HCT116 (cell line): ENCODE results near the gene CACNA1C. TPM values are rescaled to one million over a fixed set of nuclear protein-coding genes. Genes with fewer than 3 reads are reported as not detected.

Experiments used
- ATAC-seq: fragments of 200-7000 bp; cut with Tn5 transposase; 2 replicates; pipeline ENCODE4 v1.9.1; 2020; ENCODE audit warnings: mild to moderate bottlenecking, moderate library complexity
- BruUV-seq: library from RNA; stranded (reverse); fragments of 400-500 nt; replicated peaks from 2 replicates; lab custom pipeline; 2021; lab: Mats Ljungman, UMichigan
- CTCF ChIA-PET: fragments of 300-600 bp; sonication (Branson Sonifier 250); formaldehyde crosslinking; loops from one replicate; lab custom pipeline; 2021; ENCODE audit warnings: antibody characterized with exemption; lab: Charles Lee
- POLR2A ChIA-PET: fragments of 300-600, 350-600 bp; sonication (Branson Sonifier 250); formaldehyde crosslinking; loops from one replicate; lab custom pipeline; 2021; ENCODE audit warnings: antibody characterized with exemption; lab: Charles Lee
- RAD21 ChIA-PET, 2 experiments: fragments of 300-600 bp; sonication (Branson Sonifier 250); formaldehyde crosslinking; loops; one replicate each; lab custom pipeline; 2023; ENCODE audit warnings: low total read pairs in 2 of 2; ENCODE audit not compliant: uncharacterized antibody in 2 of 2, unreplicated experiment in 2 of 2, low non-redundant PET in 1 of 2; lab: Charles Lee
- DNase-seq: peaks from one replicate; pipeline ENCODE4 v3.0.0-alpha.2; 2010; ENCODE audit warnings: low read depth, low spot score
- H2AFZ ChIP-seq: fragments of 200-600 bp; shearing (Covaris generic), sonication (generic); 2 replicates; pipeline ENCODE4 v1.6.1; 2017; ENCODE audit warnings: low read depth, mixed run types, mixed read lengths, antibody characterized with exemption, low read length; ENCODE audit not compliant: poor library complexity, severe bottlenecking
- H3K27ac ChIP-seq: 2 replicates; pipeline ENCODE4 v1.5.1; 2012; ENCODE audit warnings: low read depth, low read length
- H3K27me3 ChIP-seq: fragments of 200-600 bp; sonication (generic); 2 replicates; pipeline ENCODE4 v1.6.1; 2016; ENCODE audit warnings: mixed run types, low read length, mixed read lengths; ENCODE audit not compliant: insufficient read depth
- H3K36me3 ChIP-seq, 2 experiments: fragments of 200-500 bp in 1 of 2; fragments of 200-600 bp in 1 of 2; sonication (Bioruptor generic) in 1 of 2; sonication (generic) in 1 of 2; 2 replicates each; pipeline versions ENCODE4 v1.5.1 to v1.6.1; 2014 to 2016; ENCODE audit warnings: low read length in 2 of 2, inconsistent platforms in 1 of 2, mixed read lengths in 1 of 2, mixed run types in 1 of 2; ENCODE audit not compliant: insufficient read depth in 2 of 2, control insufficient read depth in 1 of 2
- H3K4me1 ChIP-seq, 2 experiments: fragments of 200-600 bp in 1 of 2; sonication (generic) in 1 of 2; 2 replicates each; pipeline versions ENCODE4 v1.5.1 to v1.6.1; 2012 to 2017; ENCODE audit warnings: low read length in 2 of 2, inconsistent platforms in 1 of 2, mild to moderate bottlenecking in 1 of 2, mixed read lengths in 1 of 2, mixed run types in 1 of 2, moderate library complexity in 1 of 2; ENCODE audit not compliant: insufficient read depth in 2 of 2, control insufficient read depth in 1 of 2
- H3K4me2 ChIP-seq: fragments of 200-600 bp; sonication (generic); 2 replicates; pipeline ENCODE4 v1.6.1; 2017; ENCODE audit warnings: mixed run types, low read length, mixed read lengths
- H3K4me3 ChIP-seq, 2 experiments: fragments of 200-600 bp in 1 of 2; sonication (generic) in 1 of 2; replicated peaks in 1 of 2; 2 replicates each; pipeline ENCODE4 v1.5.1; 2011 to 2016; ENCODE audit warnings: low read length in 2 of 2, control low read depth in 1 of 2, low read depth in 1 of 2, mild to moderate bottlenecking in 1 of 2, mixed read lengths in 1 of 2, mixed run types in 1 of 2
- H3K79me2 ChIP-seq: fragments of 200-600 bp; sonication (generic); 2 replicates; pipeline ENCODE4 v1.6.1; 2017; ENCODE audit warnings: mild to moderate bottlenecking, mixed run types, low read length, moderate library complexity, mixed read lengths; ENCODE audit not compliant: insufficient read depth
- H3K9ac ChIP-seq: fragments of 200-600 bp; sonication (generic); 2 replicates; pipeline ENCODE4 v1.6.1; 2016; ENCODE audit warnings: low read length, mixed read lengths
- H3K9me2 ChIP-seq: fragments of 200-600 bp; sonication (generic), shearing (Covaris generic); 2 replicates; pipeline ENCODE4 v1.6.1; 2017; ENCODE audit warnings: mixed run types, mild to moderate bottlenecking, moderate library complexity; ENCODE audit not compliant: insufficient read depth
- H3K9me3 ChIP-seq, 2 experiments: fragments of 200-500 bp in 1 of 2; fragments of 200-600 bp in 1 of 2; sonication (Bioruptor generic) in 1 of 2; sonication (generic) in 1 of 2; 2 replicates each; pipeline ENCODE4 v1.6.1; 2014 to 2017; ENCODE audit warnings: low read length in 2 of 2, mixed read lengths in 2 of 2, inconsistent platforms in 1 of 2, low read depth in 1 of 2, mild to moderate bottlenecking in 1 of 2, mixed run types in 1 of 2, moderate library complexity in 1 of 2; ENCODE audit not compliant: control insufficient read depth in 1 of 2, insufficient read depth in 1 of 2
- H4K20me1 ChIP-seq: fragments of 200-600 bp; sonication (generic), shearing (Covaris generic); 2 replicates; pipeline ENCODE4 v1.6.1; 2017; ENCODE audit warnings: mixed run types, mild to moderate bottlenecking, moderate library complexity; ENCODE audit not compliant: insufficient read depth
- CEBPB ChIP-seq: IDR thresholded peaks from 2 replicates; pipeline ENCODE4 v1.6.1; 2012; ENCODE audit warnings: low read depth
- EGR1 ChIP-seq: IDR thresholded peaks from 2 replicates; pipeline ENCODE4 v1.6.1; 2012; ENCODE audit warnings: low read depth
- EZH2phosphoT487 ChIP-seq: fragments of 200-600 bp; IDR thresholded peaks from 2 replicates; pipeline ENCODE4 v1.6.1; 2018; ENCODE audit warnings: antibody characterized with exemption, borderline replicate concordance
- POLR2A ChIP-seq: IDR thresholded peaks from 2 replicates; pipeline ENCODE4 v1.7.0; 2011; ENCODE audit warnings: borderline replicate concordance; ENCODE audit not compliant: insufficient read depth, insufficient read length; ENCODE audit errors: extremely low read depth
- POLR2AphosphoS5 ChIP-seq: IDR thresholded peaks from 2 replicates; pipeline ENCODE4 v1.6.1; 2011; ENCODE audit warnings: mild to moderate bottlenecking, low read depth, low read length, moderate library complexity
- SP1 ChIP-seq: IDR thresholded peaks from 2 replicates; pipeline ENCODE4 v1.6.1; 2012; ENCODE audit warnings: low read depth
- SRF ChIP-seq: IDR thresholded peaks from 2 replicates; pipeline ENCODE4 v1.6.1; 2012; ENCODE audit warnings: low read depth
- TCF7L2 ChIP-seq: IDR thresholded peaks from 2 replicates; pipeline ENCODE4 v1.7.0; 2011; ENCODE audit warnings: borderline replicate concordance, inconsistent platforms; ENCODE audit not compliant: insufficient read depth, insufficient read length; ENCODE audit errors: extremely low read depth
- YY1 ChIP-seq: IDR thresholded peaks from 2 replicates; pipeline ENCODE4 v1.6.1; 2011; ENCODE audit warnings: low read length, low read depth, moderate library complexity, mild to moderate bottlenecking; ENCODE audit not compliant: insufficient replicate concordance; ENCODE audit errors: extremely low read depth
- ZFX ChIP-seq: fragments of 450-650 bp; IDR thresholded peaks from 2 replicates; pipeline ENCODE4 v1.6.1; 2017
- ZNF274 ChIP-seq: fragments of 200-500 bp; sonication (Bioruptor generic); IDR thresholded peaks from 2 replicates; pipeline ENCODE4 v1.6.1; 2014; ENCODE audit warnings: mild to moderate bottlenecking, low read depth, low read length, inconsistent platforms
- intact Hi-C: fragments of 100-400 bp; cut with micrococcal nuclease; formaldehyde crosslinking; loops from 2 replicates; pipeline ENCODE4 v1.10.0; 2022
- total RNA-seq: library from RNA; stranded (reverse); gene quantifications from one replicate; pipeline ENCODE4 v1.2.1, GENCODE V29; 2021; ENCODE audit not compliant: unreplicated experiment
- TF ChIP-seq, protein P1 (sequence below): IDR thresholded peaks from 2 replicates; pipeline ENCODE4 v1.6.1; 2012
- TF ChIP-seq, protein P2 (sequence below): IDR thresholded peaks from 2 replicates; pipeline ENCODE4 v1.6.1; 2012

Gene CACNA1C
- total RNA-seq, 1 experiment from 2014 or later, result 0.05 TPM

DNA sequence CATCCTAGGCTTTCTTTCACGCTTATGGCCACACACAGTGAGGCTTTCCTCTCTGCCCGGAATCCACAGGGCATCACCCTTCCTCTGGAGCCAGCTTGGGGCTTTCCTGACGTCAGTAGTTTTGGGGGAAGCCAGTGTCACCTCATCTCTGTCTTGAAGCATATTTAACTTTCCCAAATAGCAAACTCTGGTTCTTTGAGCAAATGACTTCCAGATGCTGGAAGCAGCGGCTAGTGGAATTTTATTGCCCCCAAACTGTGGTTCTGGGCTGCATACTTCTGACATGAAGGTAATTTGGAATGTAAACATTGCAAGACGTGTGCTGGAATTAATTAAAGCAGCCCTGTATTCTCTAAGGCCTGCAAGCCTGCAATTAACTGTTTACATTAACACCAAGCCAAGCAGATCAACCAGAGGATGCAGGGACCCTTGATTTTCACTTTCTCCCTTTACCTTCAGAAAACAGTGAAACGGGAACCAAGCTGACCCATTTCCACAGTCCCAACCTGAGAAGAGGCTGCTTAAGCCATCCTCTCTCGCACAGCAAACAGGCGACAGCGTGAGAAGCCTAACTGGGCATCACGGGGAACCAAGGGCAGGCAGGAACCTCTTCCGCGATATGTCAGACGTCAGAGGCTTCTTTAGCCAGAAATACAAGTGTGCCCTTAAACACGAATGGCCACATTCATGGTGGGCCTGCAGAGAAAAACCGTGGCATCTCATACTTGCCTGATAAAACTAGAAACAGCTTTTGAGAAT, 258.4 kb downstream of the CACNA1C start:
- DNase-seq (no peak), ATAC-seq (no peak)
- Histone ChIP-seq H3K9me2 (no peaks in the 10 kb centered on the region), H2AFZ (no peak overlapping the region), H3K9ac (no peak overlapping the region), H3K9me3 (peaks cover 5 to 6% of the 10 kb centered on the region in 2 experiments; a peak in 1 of 4 replicates)
- RAD21 ChIA-PET, result no interaction called here
- TF ChIP-seq TCF7L2 (no peak), EZH2phosphoT487 (no peak), YY1 (no peak), POLR2AphosphoS5 (no peak), EGR1 (no peak), ZFX (no peak), ZNF274 (no peak), SP1 (no peak), CEBPB (no peak), POLR2A (no peak), SRF (no peak)
- TF ChIP-seq, protein P1, sequence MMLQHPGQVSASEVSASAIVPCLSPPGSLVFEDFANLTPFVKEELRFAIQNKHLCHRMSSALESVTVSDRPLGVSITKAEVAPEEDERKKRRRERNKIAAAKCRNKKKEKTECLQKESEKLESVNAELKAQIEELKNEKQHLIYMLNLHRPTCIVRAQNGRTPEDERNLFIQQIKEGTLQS, result no peak
- TF ChIP-seq, protein P2, sequence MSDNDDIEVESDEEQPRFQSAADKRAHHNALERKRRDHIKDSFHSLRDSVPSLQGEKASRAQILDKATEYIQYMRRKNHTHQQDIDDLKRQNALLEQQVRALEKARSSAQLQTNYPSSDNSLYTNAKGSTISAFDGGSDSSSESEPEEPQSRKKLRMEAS, result no peak
- TF ChIP-seq, all 23 proteins: peak for 0
- H3K27ac ChIP-seq, result no peak overlapping the region
- H3K4me3 ChIP-seq, result no peak overlapping the region
- no peaks in the 10 kb centered on the region for H3K36me3 ChIP-seq
- CTCF ChIA-PET, result no interaction called here
- POLR2A ChIA-PET, result no interaction called here
- no TSS peak for BruUV-seq
- no peak overlapping the region for H3K4me2 ChIP-seq
- H3K79me2 ChIP-seq, result no peaks in the 10 kb centered on the region
- H3K4me1 ChIP-seq, result no peaks in the 10 kb centered on the region
- intact Hi-C loops, result no loop called here
- peaks cover 4% of the 10 kb centered on the region; the same call in 1 of the 2 replicates for H3K27me3 ChIP-seq
- H4K20me1 ChIP-seq, result no peaks in the 10 kb centered on the region
